Neural progenitor cell (in vitro differentiated cells): ENCODE data around the gene LARGE1. TPM values are rescaled to one million over a fixed set of nuclear protein-coding genes. Genes with fewer than 3 reads are reported as not detected.

Experiments used
- DNase-seq: peaks from one replicate; pipeline ENCODE4 v3.0.0-alpha.2; 2016; ENCODE audit warnings: low spot score
- H2AFZ ChIP-seq: fragments of 200-600 bp; sonication (generic); replicated peaks from 2 replicates; pipeline ENCODE4 v1.6.1; 2016; ENCODE audit warnings: antibody characterized with exemption
- H3F3A ChIP-seq: fragments of 200-600 bp; sonication (generic); 2 replicates; pipeline ENCODE4 v1.6.1; 2016; ENCODE audit warnings: antibody characterized with exemption, low read depth
- H3K27ac ChIP-seq: fragments of 200-600 bp; sonication (generic); 2 replicates; pipeline ENCODE4 v1.5.1; 2016; ENCODE audit warnings: mild to moderate bottlenecking
- H3K27me3 ChIP-seq: fragments of 200-600 bp; sonication (generic); 2 replicates; pipeline ENCODE4 v1.6.1; 2016; ENCODE audit warnings: mild to moderate bottlenecking, moderate library complexity
- H3K36me3 ChIP-seq: fragments of 200-600 bp; sonication (generic); 2 replicates; pipeline ENCODE4 v1.5.1; 2016
- H3K4me1 ChIP-seq: fragments of 200-600 bp; sonication (generic); 2 replicates; pipeline ENCODE4 v1.6.1; 2016; ENCODE audit warnings: mixed run types
- H3K4me2 ChIP-seq: fragments of 200-600 bp; sonication (generic); 2 replicates; pipeline ENCODE4 v1.6.1; 2016
- H3K4me3 ChIP-seq: fragments of 200-600 bp; sonication (generic); 2 replicates; pipeline ENCODE4 v1.5.1; 2016
- H3K79me2 ChIP-seq: fragments of 200-600 bp; sonication (generic); 2 replicates; pipeline ENCODE4 v1.6.1; 2016; ENCODE audit warnings: low read depth
- H3K9ac ChIP-seq: fragments of 200-600 bp; sonication (generic); 2 replicates; pipeline ENCODE4 v1.6.1; 2016
- H3K9me3 ChIP-seq: fragments of 200-600 bp; sonication (generic); 2 replicates; pipeline ENCODE4 v1.5.1; 2016; ENCODE audit warnings: low read depth
- H4K20me1 ChIP-seq: fragments of 200-600 bp; sonication (generic); 2 replicates; pipeline ENCODE4 v1.6.1; 2016; ENCODE audit warnings: low read depth
- H3K27ac Mint-ChIP-seq: 3 replicates; pipeline ENCODE4 v1.8.0; 2021; ENCODE audit warnings: mixed read lengths
- H3K27me3 Mint-ChIP-seq: 2 replicates; pipeline ENCODE4 v1.8.0; 2022; ENCODE audit warnings: low read depth, mild to moderate bottlenecking, inconsistent platforms, moderate library complexity, mixed read lengths; ENCODE audit not compliant: insufficient read depth
- H3K36me3 Mint-ChIP-seq: 3 replicates; pipeline ENCODE4 v1.8.0; 2021; ENCODE audit warnings: mixed read lengths
- H3K4me1 Mint-ChIP-seq: 3 replicates; pipeline ENCODE4 v1.8.0; 2021; ENCODE audit warnings: mixed read lengths
- H3K4me3 Mint-ChIP-seq: 3 replicates; pipeline ENCODE4 v1.8.0; 2021; ENCODE audit warnings: mild to moderate bottlenecking, moderate library complexity, mixed read lengths
- H3K9me3 Mint-ChIP-seq: 3 replicates; pipeline ENCODE4 v1.8.0; 2020; ENCODE audit warnings: mixed read lengths
- CTCF ChIP-seq: fragments of 200-600 bp; sonication (generic); IDR thresholded peaks from 2 replicates; pipeline ENCODE4 v1.5.1; 2017; ENCODE audit warnings: antibody characterized with exemption, mild to moderate bottlenecking
- EZH2 ChIP-seq: fragments of 200-600 bp; sonication (generic); IDR thresholded peaks from 2 replicates; pipeline ENCODE4 v1.6.1; 2017; ENCODE audit warnings: antibody characterized with exemption, mild to moderate bottlenecking, moderate library complexity
- EZH2phosphoT487 ChIP-seq: fragments of 200-600 bp; sonication (generic); IDR thresholded peaks from 2 replicates; pipeline ENCODE4 v1.6.1; 2017; ENCODE audit warnings: antibody characterized with exemption
- total RNA-seq: library from RNA; depleted of rRNA; stranded (reverse); fragments of >200 nt; gene quantifications from 2 replicates; pipeline ENCODE4 v1.2.3, GENCODE V29; 2015; ENCODE audit warnings: low replicate concordance

LARGE1 gene
- total RNA-seq, 1 donor from 2014 or later, result 24.9 TPM

- no peaks in the 10 kb centered on the region for H3K36me3 ChIP-seq
- peaks cover 18% of the 10 kb centered on the region for H3K4me1 ChIP-seq
- no peaks in the 10 kb centered on the region for H3K27me3 ChIP-seq
- H3K27ac Mint-ChIP-seq, result no peak overlapping the region
- peaks cover 2% of the 10 kb centered on the region for H3K27me3 Mint-ChIP-seq
- no peak for DNase-seq
- peaks cover 41% of the 10 kb centered on the region for H3K4me1 Mint-ChIP-seq
- TF ChIP-seq CTCF (no peak), EZH2 (no peak), EZH2phosphoT487 (no peak)
- H3K4me3 ChIP-seq, result no peak overlapping the region
- H3K4me2 ChIP-seq, result no peak overlapping the region
- H3K36me3 Mint-ChIP-seq, result no peaks in the 10 kb centered on the region
- no peaks in the 10 kb centered on the region for H3F3A ChIP-seq
- no peak overlapping the region for H3K9ac ChIP-seq
- peaks cover 46% of the 10 kb centered on the region for H4K20me1 ChIP-seq
- H3K4me3 Mint-ChIP-seq, result no peak overlapping the region
- H3K79me2 ChIP-seq, result peaks cover 93% of the 10 kb centered on the region
- no peaks in the 10 kb centered on the region for H3K9me3 Mint-ChIP-seq
- no peak overlapping the region for H3K27ac ChIP-seq
- no peak overlapping the region for H2AFZ ChIP-seq
- no peaks in the 10 kb centered on the region for H3K9me3 ChIP-seq
Observed at GRCh38 chr22:33880986-33881385, 39.3 kb downstream of the LARGE1 start.

- Mint-ChIP-seq H3K27ac (no peak overlapping the region), H3K9me3 (no peaks in the 10 kb centered on the region), H3K27me3 (no peaks in the 10 kb centered on the region)
Observed at GRCh38 chr22:33879796-33880195, 40.5 kb downstream of the LARGE1 start.

DNA sequence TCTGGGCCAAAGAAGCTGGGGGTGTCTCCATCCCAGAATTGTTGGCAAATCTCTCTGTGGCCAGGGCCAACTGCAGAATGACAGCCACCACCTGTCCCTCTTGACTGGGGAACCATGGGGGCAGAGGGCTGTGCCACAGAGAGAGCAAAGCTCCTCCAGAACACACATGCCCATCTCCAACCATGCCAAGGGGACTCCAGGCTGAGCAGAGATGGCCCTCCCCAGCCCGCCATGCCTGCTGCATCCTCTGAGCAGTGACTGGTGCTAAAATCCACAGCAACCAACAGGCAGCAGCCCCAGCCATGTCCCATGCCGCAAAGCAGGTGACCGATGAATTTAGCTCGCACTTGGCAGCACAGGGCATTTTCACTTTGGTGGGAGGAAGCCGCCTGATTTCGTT lies 45.0 kb downstream of the LARGE1 start:
- DNase-seq, result no peak
- H3K4me3 ChIP-seq, result no peak overlapping the region
- Mint-ChIP-seq H3K27ac (no peak overlapping the region), H3K27me3 (peaks cover 3% of the 10 kb centered on the region), H3K9me3 (no peaks in the 10 kb centered on the region), H3K4me3 (no peak overlapping the region), H3K4me1 (peaks cover 41% of the 10 kb centered on the region), H3K36me3 (no peaks in the 10 kb centered on the region)
- no peak overlapping the region for H3K4me2 ChIP-seq
- H3K27me3 ChIP-seq, result no peaks in the 10 kb centered on the region
- no peak overlapping the region for H3K9ac ChIP-seq
- H3K4me1 ChIP-seq, result peaks cover 22% of the 10 kb centered on the region
- no peaks in the 10 kb centered on the region for H3K36me3 ChIP-seq
- H3F3A ChIP-seq, result no peaks in the 10 kb centered on the region
- TF ChIP-seq EZH2phosphoT487 (no peak), EZH2 (no peak), CTCF (no peak)
- H3K27ac ChIP-seq, result no peak overlapping the region
- no peak overlapping the region for H2AFZ ChIP-seq
- H3K79me2 ChIP-seq, result peaks cover 93% of the 10 kb centered on the region
- H3K9me3 ChIP-seq, result no peaks in the 10 kb centered on the region
- peaks cover 54% of the 10 kb centered on the region for H4K20me1 ChIP-seq

More at GRCh38 chr22:33879796-33880195, 40.5 kb downstream of the LARGE1 start:
- Histone ChIP-seq H2AFZ (no peak overlapping the region), H3K27me3 (no peaks in the 10 kb centered on the region), H3K4me2 (no peak overlapping the region), H3K36me3 (no peaks in the 10 kb centered on the region), H3K4me3 (no peak overlapping the region), H3K9ac (no peak overlapping the region), H3K4me1 (peaks cover 18% of the 10 kb centered on the region), H4K20me1 (peaks cover 50% of the 10 kb centered on the region), H3K9me3 (no peaks in the 10 kb centered on the region), H3F3A (no peaks in the 10 kb centered on the region), H3K79me2 (peaks cover 93% of the 10 kb centered on the region), H3K27ac (no peak overlapping the region)
- Mint-ChIP-seq H3K4me1 (peaks cover 47% of the 10 kb centered on the region), H3K36me3 (no peaks in the 10 kb centered on the region), H3K4me3 (no peak overlapping the region)
- TF ChIP-seq CTCF (no peak), EZH2 (no peak), EZH2phosphoT487 (no peak)
- no peak for DNase-seq
